Thyroid gland (tissue), 4 donors: Measurements from ENCODE around the gene TRAF3IP1.

Experiments used
- CTCF ChIP-seq, 6 experiments: fragments of 200-600 bp in 3 of 6; fragments of 450-650 bp in 3 of 6; sonication (generic) in 3 of 6; IDR thresholded peaks; one replicate each; pipeline ENCODE4 v1.5.1; 2016 to 2019; ENCODE audit warnings: antibody characterized with exemption in 6 of 6, mild to moderate bottlenecking in 2 of 6, inconsistent platforms in 1 of 6, moderate library complexity in 1 of 6
- POLR2A ChIP-seq, 2 donors: fragments of 450-650 bp; IDR thresholded peaks; one replicate each; pipeline ENCODE4 v1.6.1; 2017; ENCODE audit warnings: antibody characterized with exemption in 2 of 2, mild to moderate bottlenecking in 2 of 2, moderate library complexity in 1 of 2

- no peak for TF ChIP-seq CTCF (IDR thresholded peaks at IDR 0.05)
- no peak for TF ChIP-seq POLR2A (IDR thresholded peaks at IDR 0.05)
Observed at GRCh38 chr2:238336151-238336550, 15.8 kb downstream of the TRAF3IP1 start.
